Activated naive CD4-positive, alpha-beta T cell treated with anti-CD3 and anti-CD28 coated beads, Interleukin-2, amount 50 U/mL, for 24 hours (primary cell): ENCODE results near the gene HIC1.
A peak's percentile ranks its signal among the peaks of the same experiment; 100 is the strongest.
"Not testable (repeated sequence)": the region's sequence is repeated elsewhere in the genome, so short reads cannot be mapped to it uniquely, and the experiment has no call there.

Experiments
- H3K27ac Mint-ChIP-seq: one replicate; pipeline ENCODE4 v1.8.0; 2021; ENCODE audit warnings: mild to moderate bottlenecking, mixed read lengths
- H3K27me3 Mint-ChIP-seq: one replicate; pipeline ENCODE4 v1.8.0; 2021; ENCODE audit warnings: mixed read lengths
- H3K36me3 Mint-ChIP-seq: one replicate; pipeline ENCODE4 v1.8.0; 2021; ENCODE audit warnings: mixed read lengths
- H3K4me1 Mint-ChIP-seq: one replicate; pipeline ENCODE4 v1.8.0; 2021; ENCODE audit warnings: mixed read lengths
- H3K4me3 Mint-ChIP-seq: one replicate; pipeline ENCODE4 v1.8.0; 2021; ENCODE audit warnings: mild to moderate bottlenecking, mixed read lengths
- H3K9me3 Mint-ChIP-seq: one replicate; pipeline ENCODE4 v1.8.0; 2021; ENCODE audit warnings: mixed read lengths

HIC1 gene

GRCh38 chr17:2054512-2055291 lies at the start of gene HIC1:
Gene HIC1, plus strand, starts transcription at chr17:2055103. Its CDS starts 1,588 bp downstream, at chr17:2056691.
- peaks cover 4% of the 10 kb centered on the region for H3K27me3 Mint-ChIP-seq
- peaks cover 22% of the 10 kb centered on the region for H3K4me1 Mint-ChIP-seq
- peaks cover 3% of the 10 kb centered on the region for H3K36me3 Mint-ChIP-seq
- no peaks in the 10 kb centered on the region for H3K9me3 Mint-ChIP-seq
- no peak within 1 kb of the TSS for H3K27ac Mint-ChIP-seq
- peak within 1 kb of the TSS; percentile 79 for H3K4me3 Mint-ChIP-seq

GRCh38 chr17:2008332-2009126 lies 46.4 kb upstream of the HIC1 start:
- Mint-ChIP-seq H3K4me1 (peaks cover 4% of the 10 kb centered on the region), H3K27me3 (peaks cover 2% of the 10 kb centered on the region), H3K27ac (no peak overlapping the region), H3K4me3 (no peak overlapping the region), H3K36me3 (peaks cover 2% of the 10 kb centered on the region), H3K9me3 (no peaks in the 10 kb centered on the region)

- H3K27me3 Mint-ChIP-seq: peaks cover 2% of the 10 kb centered on the region
- H3K36me3 Mint-ChIP-seq: peaks cover 2% of the 10 kb centered on the region
- no peaks in the 10 kb centered on the region for H3K9me3 Mint-ChIP-seq
- H3K4me3 Mint-ChIP-seq: no peak overlapping the region
- H3K4me1 Mint-ChIP-seq: peaks cover 4% of the 10 kb centered on the region
- no peak overlapping the region for H3K27ac Mint-ChIP-seq
These were observed 45.2 kb upstream of the HIC1 start for GRCh38 chr17:2009737-2010136.

GRCh38 chr17:2011411-2012371 lies 43.2 kb upstream of the HIC1 start:
- Mint-ChIP-seq H3K36me3 (peaks cover 2% of the 10 kb centered on the region), H3K4me3 (no peak overlapping the region), H3K27me3 (peaks cover 2% of the 10 kb centered on the region), H3K9me3 (no peaks in the 10 kb centered on the region), H3K27ac (no peak overlapping the region), H3K4me1 (peaks cover 4% of the 10 kb centered on the region)

- no peak overlapping the region for H3K4me3 Mint-ChIP-seq
- peaks cover 2% of the 10 kb centered on the region for H3K27me3 Mint-ChIP-seq
- no peak overlapping the region for H3K27ac Mint-ChIP-seq
- peaks cover 2% of the 10 kb centered on the region for H3K36me3 Mint-ChIP-seq
- no peaks in the 10 kb centered on the region for H3K9me3 Mint-ChIP-seq
- peaks cover 4% of the 10 kb centered on the region for H3K4me1 Mint-ChIP-seq
These were observed 42.4 kb upstream of the HIC1 start for GRCh38 chr17:2012499-2012898.

GRCh38 chr17:2013220-2013993 lies 41.5 kb upstream of the HIC1 start:
- H3K4me3 Mint-ChIP-seq, H3K4me1 Mint-ChIP-seq, H3K27me3 Mint-ChIP-seq, H3K27ac Mint-ChIP-seq, H3K9me3 Mint-ChIP-seq, H3K36me3 Mint-ChIP-seq: not testable (repeated sequence)

GRCh38 chr17:2013994-2014317 lies 40.9 kb upstream of the HIC1 start:
- Mint-ChIP-seq H3K9me3 (no peaks in the 10 kb centered on the region), H3K4me3 (no peak overlapping the region), H3K36me3 (peaks cover 2% of the 10 kb centered on the region), H3K4me1 (peaks cover 4% of the 10 kb centered on the region), H3K27ac (no peak overlapping the region), H3K27me3 (peaks cover 2% of the 10 kb centered on the region)

GRCh38 chr17:2015314-2015713 lies 39.6 kb upstream of the HIC1 start:
- Mint-ChIP-seq H3K27me3 (peaks cover 6% of the 10 kb centered on the region), H3K4me3 (no peak overlapping the region), H3K4me1 (peaks cover 4% of the 10 kb centered on the region), H3K9me3 (no peaks in the 10 kb centered on the region), H3K36me3 (peaks cover 2% of the 10 kb centered on the region), H3K27ac (peak overlapping the region; percentile 41)

GRCh38 chr17:2016494-2016893 lies 38.4 kb upstream of the HIC1 start:
- no peaks in the 10 kb centered on the region for H3K9me3 Mint-ChIP-seq
- H3K4me1 Mint-ChIP-seq: peaks cover 4% of the 10 kb centered on the region
- peaks cover 6% of the 10 kb centered on the region for H3K27me3 Mint-ChIP-seq
- peaks cover 2% of the 10 kb centered on the region for H3K36me3 Mint-ChIP-seq
- H3K4me3 Mint-ChIP-seq: no peak overlapping the region
- H3K27ac Mint-ChIP-seq: no peak overlapping the region

GRCh38 chr17:2017274-2017941 lies 37.5 kb upstream of the HIC1 start:
- Mint-ChIP-seq H3K4me1 (peaks cover 2% of the 10 kb centered on the region), H3K9me3 (no peaks in the 10 kb centered on the region), H3K4me3 (no peak overlapping the region), H3K27ac (no peak overlapping the region), H3K36me3 (peaks cover under 1% of the 10 kb centered on the region), H3K27me3 (peaks cover 5% of the 10 kb centered on the region)

- Mint-ChIP-seq H3K9me3 (no peaks in the 10 kb centered on the region), H3K27me3 (peaks cover 4% of the 10 kb centered on the region), H3K4me1 (peaks cover 4% of the 10 kb centered on the region), H3K36me3 (no peaks in the 10 kb centered on the region), H3K4me3 (no peak overlapping the region), H3K27ac (no peak overlapping the region)
These were observed 36.0 kb upstream of the HIC1 start for GRCh38 chr17:2018716-2019510.

GRCh38 chr17:2019723-2020122 lies 35.2 kb upstream of the HIC1 start:
- Mint-ChIP-seq H3K36me3 (no peaks in the 10 kb centered on the region), H3K4me1 (peaks cover 4% of the 10 kb centered on the region), H3K27me3 (peaks cover 5% of the 10 kb centered on the region), H3K9me3 (no peaks in the 10 kb centered on the region), H3K27ac (no peak overlapping the region), H3K4me3 (no peak overlapping the region)

- Mint-ChIP-seq H3K4me3 (no peak overlapping the region), H3K4me1 (peaks cover 5% of the 10 kb centered on the region), H3K9me3 (no peaks in the 10 kb centered on the region), H3K36me3 (no peaks in the 10 kb centered on the region), H3K27ac (no peak overlapping the region), H3K27me3 (peaks cover 8% of the 10 kb centered on the region)
These were observed 34.2 kb upstream of the HIC1 start for GRCh38 chr17:2020721-2021120.
